Body of pancreas (tissue), 4 donors: ENCODE measurements around the gene FAM20B. TPM values are rescaled to one million over a fixed set of nuclear protein-coding genes. Genes with fewer than 3 reads are reported as not detected.

Experiments
- ATAC-seq: fragments of 150-250 bp; one replicate; pipeline ENCODE4 v1.9.1; 2016
- DNase-seq, 4 donors: peaks; one replicate each; pipeline ENCODE4 v3.0.0-alpha.2; 2019
- H3K27ac ChIP-seq, 4 donors: fragments of 200-600 bp; sonication (generic); 1 replicate in 3 of 4; 2 replicates in 1 of 4; pipeline versions ENCODE4 v1.5.1 to v1.6.1; 2016 to 2019; ENCODE audit warnings: mild to moderate bottlenecking in 1 of 4, mixed read lengths in 1 of 4, moderate library complexity in 1 of 4
- H3K27me3 ChIP-seq, 2 donors: fragments of 200-600 bp; sonication (generic); one replicate each; pipeline ENCODE4 v1.6.0; 2016; ENCODE audit warnings: mild to moderate bottlenecking in 1 of 2
- H3K36me3 ChIP-seq, 2 donors: fragments of 200-600 bp; sonication (generic); replicated peaks in 1 of 2; 2 replicates each; pipeline ENCODE4 v1.5.1; 2016; ENCODE audit warnings: low read depth in 2 of 2; ENCODE audit not compliant: insufficient read depth in 1 of 2
- H3K4me1 ChIP-seq: fragments of 200-600 bp; sonication (generic); one replicate; pipeline ENCODE4 v1.6.0; 2016
- H3K4me3 ChIP-seq, 2 donors: fragments of 200-600 bp; sonication (generic); 1 replicate in 1 of 2; 2 replicates in 1 of 2; pipeline ENCODE4 v1.5.1; 2016 to 2019
- H3K9me3 ChIP-seq, 3 donors: fragments of 200-600 bp; sonication (generic); 1 replicate in 2 of 3; 2 replicates in 1 of 3; pipeline ENCODE4 v1.5.1; 2016
- POLR2A ChIP-seq, 3 donors: fragments of 450-650 bp; IDR thresholded peaks; one replicate each; pipeline ENCODE4 v1.6.1; 2016; ENCODE audit warnings: antibody characterized with exemption in 3 of 3, mild to moderate bottlenecking in 2 of 3
- WGBS, 2 donors: methylation state at CpG; one replicate each; pipeline ENCODE4 v1.1.5; 2017; 5-methylcytosine and 5-hydroxymethylcytosine counted together
- intact Hi-C: fragments of 100-400 bp; cut with DNase I; formaldehyde crosslinking; loops from one replicate; pipeline ENCODE4 v1.15.1; 2023
- total RNA-seq, 2 donors: library from RNA; depleted of rRNA; stranded (reverse); fragments of >200 nt; gene quantifications; one replicate each; pipeline ENCODE4 v1.1.0, GENCODE V29; 2016
- TF ChIP-seq, protein P1 (sequence below), 7 experiments: fragments of 450-650 bp in 4 of 7; fragments of 200-600 bp in 3 of 7; sonication (generic) in 3 of 7; IDR thresholded peaks; one replicate each; pipeline ENCODE4 v1.5.1; 2016 to 2019; ENCODE audit warnings: antibody characterized with exemption in 7 of 7

Gene FAM20B
- total RNA-seq, 2 donors from 2014 or later: 11.4 to 11.9 TPM

DNA sequence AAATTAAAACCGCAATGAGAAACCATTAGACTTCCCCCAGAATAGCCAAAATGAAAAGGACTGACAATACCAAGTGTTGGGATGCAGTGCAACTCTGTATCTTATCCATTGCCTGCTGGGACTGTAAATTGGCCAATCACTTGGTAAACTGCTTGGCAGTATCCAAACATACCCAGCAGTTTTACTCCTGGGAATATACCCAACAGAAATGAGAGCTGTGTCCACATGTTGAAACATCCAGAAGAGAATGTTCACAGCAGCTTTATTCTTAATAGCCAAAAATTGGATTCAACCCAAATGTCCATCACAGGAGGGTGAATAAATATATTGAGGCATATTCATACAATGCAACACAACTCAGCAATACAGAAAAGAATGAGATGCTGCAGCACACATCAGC, 13.7 kb upstream of the FAM20B start:
- Histone ChIP-seq H3K9me3 (no peaks in the 10 kb centered on the region), H3K36me3 (no peaks in the 10 kb centered on the region), H3K27ac (no peak overlapping the region), H3K4me3 (no peak overlapping the region), H3K4me1 (peaks cover 4% of the 10 kb centered on the region), H3K27me3 (no peaks in the 10 kb centered on the region)
- whole genome bisulfite sequencing, 2 donors: 91 to 100% methylated on average over 1 of the region's 1 CpG
- DNase-seq (no peak), ATAC-seq (no peak)
- no peak for TF ChIP-seq POLR2A (IDR thresholded peaks at IDR 0.05)
- TF ChIP-seq, protein P1, sequence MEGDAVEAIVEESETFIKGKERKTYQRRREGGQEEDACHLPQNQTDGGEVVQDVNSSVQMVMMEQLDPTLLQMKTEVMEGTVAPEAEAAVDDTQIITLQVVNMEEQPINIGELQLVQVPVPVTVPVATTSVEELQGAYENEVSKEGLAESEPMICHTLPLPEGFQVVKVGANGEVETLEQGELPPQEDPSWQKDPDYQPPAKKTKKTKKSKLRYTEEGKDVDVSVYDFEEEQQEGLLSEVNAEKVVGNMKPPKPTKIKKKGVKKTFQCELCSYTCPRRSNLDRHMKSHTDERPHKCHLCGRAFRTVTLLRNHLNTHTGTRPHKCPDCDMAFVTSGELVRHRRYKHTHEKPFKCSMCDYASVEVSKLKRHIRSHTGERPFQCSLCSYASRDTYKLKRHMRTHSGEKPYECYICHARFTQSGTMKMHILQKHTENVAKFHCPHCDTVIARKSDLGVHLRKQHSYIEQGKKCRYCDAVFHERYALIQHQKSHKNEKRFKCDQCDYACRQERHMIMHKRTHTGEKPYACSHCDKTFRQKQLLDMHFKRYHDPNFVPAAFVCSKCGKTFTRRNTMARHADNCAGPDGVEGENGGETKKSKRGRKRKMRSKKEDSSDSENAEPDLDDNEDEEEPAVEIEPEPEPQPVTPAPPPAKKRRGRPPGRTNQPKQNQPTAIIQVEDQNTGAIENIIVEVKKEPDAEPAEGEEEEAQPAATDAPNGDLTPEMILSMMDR (IDR thresholded peaks at IDR 0.05): no peak
- intact Hi-C loops: no loop called here

DNA sequence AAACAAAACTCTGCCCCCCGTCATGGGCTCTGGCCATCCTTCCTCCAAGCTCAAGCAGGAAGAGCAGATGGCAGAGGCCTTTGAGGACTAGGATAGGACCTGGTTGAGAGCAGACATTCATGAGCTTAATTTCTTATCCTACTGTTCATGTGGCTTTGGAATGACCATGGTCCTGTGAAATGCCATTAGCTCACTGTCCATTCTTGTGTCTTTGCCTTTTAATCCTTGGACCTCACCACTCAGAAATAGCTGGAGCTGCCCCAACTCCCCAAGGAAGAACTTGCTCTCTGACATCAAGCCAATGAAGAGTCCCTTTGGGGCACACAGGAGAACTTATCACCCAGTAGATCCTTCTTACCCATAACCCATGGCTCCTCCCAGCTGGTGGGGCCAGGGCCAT, 11.6 kb upstream of the FAM20B start:
- Histone ChIP-seq H3K9me3 (no peaks in the 10 kb centered on the region), H3K4me3 (no peak overlapping the region), H3K27ac (no peak overlapping the region), H3K36me3 (no peaks in the 10 kb centered on the region), H3K27me3 (no peaks in the 10 kb centered on the region), H3K4me1 (peaks cover 9% of the 10 kb centered on the region)
- 89 to 100% methylated on average over 1 of the region's 1 CpG for WGBS, 2 donors
- DNase-seq (no peak), ATAC-seq (no peak)
- intact Hi-C loops: no loop called here
- TF ChIP-seq POLR2A (IDR thresholded peaks at IDR 0.05): no peak
- TF ChIP-seq, protein P1 (IDR thresholded peaks at IDR 0.05): no peak

DNA sequence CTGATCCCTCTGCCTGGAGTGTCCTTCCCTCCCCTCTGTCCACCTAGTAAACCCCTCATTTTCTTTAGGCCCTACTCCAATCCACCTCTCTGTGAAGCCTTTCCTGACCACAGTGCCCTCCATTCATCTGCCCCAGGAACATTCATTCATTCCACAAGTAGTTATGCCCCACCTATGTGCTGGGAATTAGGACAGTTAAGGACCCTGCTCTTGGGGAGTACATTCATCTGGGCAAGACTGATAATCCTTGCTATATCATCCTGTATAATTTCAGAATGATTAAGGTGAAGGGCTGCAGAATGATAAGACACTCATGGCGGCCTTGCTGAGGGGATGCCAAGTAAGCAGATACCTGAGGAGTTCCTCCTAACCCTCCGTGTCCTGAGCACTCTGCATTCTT, 10.3 kb upstream of the FAM20B start:
- Histone ChIP-seq H3K36me3 (no peaks in the 10 kb centered on the region), H3K27me3 (no peaks in the 10 kb centered on the region), H3K4me3 (no peak overlapping the region), H3K9me3 (no peaks in the 10 kb centered on the region), H3K4me1 (peaks cover 9% of the 10 kb centered on the region), H3K27ac (no peak overlapping the region)
- TF ChIP-seq, protein P1 (IDR thresholded peaks at IDR 0.05): no peak
- TF ChIP-seq POLR2A (IDR thresholded peaks at IDR 0.05): no peak
- WGBS, 2 donors: 80 to 85% methylated on average over 2 of the region's 2 CpGs
- intact Hi-C loops: no loop called here
- no peak for DNase-seq
- no peak for ATAC-seq

DNA sequence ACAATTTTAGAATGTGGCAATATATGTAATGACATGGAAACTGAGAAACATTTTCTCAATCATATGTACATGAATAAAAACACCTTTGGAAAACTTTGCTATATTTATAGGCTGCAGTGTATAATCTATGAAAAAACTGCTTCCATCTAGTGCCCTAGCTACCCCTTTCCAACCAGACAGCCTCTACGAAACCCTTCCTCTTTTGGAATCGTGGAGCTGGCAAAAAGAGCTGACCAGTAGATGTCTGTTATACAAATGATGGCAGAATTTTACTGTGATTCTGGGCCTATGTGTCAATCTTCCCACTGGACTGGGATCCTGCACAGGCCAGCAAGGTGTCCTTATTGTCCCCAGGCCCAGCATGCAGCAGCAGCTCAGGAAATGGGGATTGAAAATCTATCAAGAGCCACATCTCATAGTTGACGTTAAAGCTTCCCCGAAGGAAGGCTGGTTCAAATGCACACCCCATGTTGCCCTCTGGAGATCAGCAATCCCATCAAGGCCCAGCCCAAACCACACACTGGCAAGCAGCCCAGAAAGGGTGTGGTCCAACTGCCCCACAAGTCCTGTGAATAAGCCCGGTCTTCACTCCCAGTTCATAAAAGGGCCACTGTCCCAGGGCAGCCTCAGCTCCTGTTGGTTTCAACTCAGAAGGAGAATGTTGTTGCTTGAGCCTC, 8.8 kb upstream of the FAM20B start:
- H3K27me3 ChIP-seq: no peaks in the 10 kb centered on the region
- H3K4me1 ChIP-seq: peaks cover 9% of the 10 kb centered on the region
- no peaks in the 10 kb centered on the region for H3K9me3 ChIP-seq
- no peak for TF ChIP-seq POLR2A (IDR thresholded peaks at IDR 0.05)
- TF ChIP-seq, protein P1 (IDR thresholded peaks at IDR 0.05): no peak
- intact Hi-C loops: no loop called here
- peak; percentile 65 to 83 (median 78) for DNase-seq
- ATAC-seq: peak; percentile 70
- H3K27ac ChIP-seq: peak overlapping the region in 3 of 4 donors; percentile 10 to 34 (median 25)
- 22 to 37% methylated on average over 5 of the region's 5 CpGs for WGBS, 2 donors
- H3K4me3 ChIP-seq: no peak overlapping the region
- no peaks in the 10 kb centered on the region for H3K36me3 ChIP-seq
